Endothelial cell of umbilical vein (primary cell): Measurements from ENCODE around the gene SEMA4A. TPM values are rescaled to one million over a fixed set of nuclear protein-coding genes. Genes with fewer than 3 reads are reported as not detected.

Experiments
- BruUV-seq: library from RNA; stranded (reverse); fragments of 400-500 nt; replicated peaks from 2 replicates; lab custom pipeline; 2021; lab: Mats Ljungman, UMichigan
- CTCF ChIA-PET: fragments of 300-600, 350-600 bp; sonication (Branson Sonifier 250); formaldehyde crosslinking; loops from one replicate; lab custom pipeline; 2021; ENCODE audit warnings: antibody characterized with exemption, inconsistent platforms; lab: Charles Lee
- POLR2A ChIA-PET: fragments of 300-600, 350-600 bp; sonication (Branson Sonifier 250); formaldehyde crosslinking; loops from one replicate; lab custom pipeline; 2021; ENCODE audit warnings: antibody characterized with exemption, inconsistent platforms; lab: Charles Lee
- DNase-seq: peaks from one replicate; pipeline ENCODE4 v3.0.0-alpha.2; 2011; ENCODE audit warnings: low read depth, low spot score
- FAIRE-seq: peaks from 2 replicates; lab custom pipeline; 2011; peaks lifted over from hg19 to GRCh38; lab: Jason Lieb, UNC
- H2AFZ ChIP-seq: 2 replicates; pipeline ENCODE4 v1.6.0; 2012; ENCODE audit warnings: low read depth, low read length, control low read depth, inconsistent platforms
- H3K27ac ChIP-seq: 2 replicates; pipeline ENCODE4 v1.5.1; 2011; ENCODE audit warnings: low read depth, mild to moderate bottlenecking, control low read depth, low read length, moderate library complexity; ENCODE audit not compliant: insufficient read depth
- H3K27me3 ChIP-seq, 2 experiments: 2 replicates each; pipeline versions ENCODE4 v1.6.0 to v1.6.1; 2011; ENCODE audit warnings: low read length in 2 of 2, mixed read lengths in 1 of 2; ENCODE audit not compliant: control insufficient read depth in 2 of 2, insufficient read depth in 2 of 2
- H3K36me3 ChIP-seq, 2 experiments: 2 replicates in 1 of 2; 3 replicates in 1 of 2; pipeline ENCODE4 v1.5.1; 2011; ENCODE audit warnings: low read length in 2 of 2, mild to moderate bottlenecking in 1 of 2, moderate library complexity in 1 of 2; ENCODE audit not compliant: control insufficient read depth in 2 of 2, insufficient read depth in 2 of 2; ENCODE audit errors: extremely low read depth in 1 of 2
- H3K4me1 ChIP-seq: 3 replicates; pipeline ENCODE4 v1.5.1; 2011; ENCODE audit warnings: mild to moderate bottlenecking, low read length; ENCODE audit not compliant: control insufficient read depth, insufficient read depth; ENCODE audit errors: extremely low read depth
- H3K4me2 ChIP-seq: 2 replicates; pipeline ENCODE4 v1.6.1; 2011; ENCODE audit warnings: low read length, control low read depth, mixed read lengths; ENCODE audit not compliant: insufficient read depth
- H3K4me3 ChIP-seq, 3 experiments: fragments of 200-600 bp in 1 of 3; sonication (generic), shearing (Covaris generic) in 1 of 3; replicated peaks in 1 of 3; 2 replicates each; pipeline ENCODE4 v1.5.1; 2011 to 2016; ENCODE audit warnings: control low read depth in 3 of 3, low read length in 3 of 3, mild to moderate bottlenecking in 2 of 3, inconsistent platforms in 1 of 3, low read depth in 1 of 3, moderate library complexity in 1 of 3; ENCODE audit not compliant: insufficient read depth in 1 of 3
- H3K79me2 ChIP-seq: 2 replicates; pipeline ENCODE4 v1.6.0; 2012; ENCODE audit warnings: low read length, inconsistent platforms; ENCODE audit not compliant: control insufficient read depth, insufficient read depth
- H3K9ac ChIP-seq: replicated peaks from 2 replicates; pipeline ENCODE3; 2011; ENCODE audit warnings: low read length, control low read depth; ENCODE audit not compliant: insufficient read depth; ENCODE audit errors: extremely low read depth
- H3K9me1 ChIP-seq: replicated peaks from 3 replicates; pipeline ENCODE4 v1.6.0; 2011; ENCODE audit warnings: mild to moderate bottlenecking, low read length; ENCODE audit not compliant: control insufficient read depth, insufficient read depth; ENCODE audit errors: extremely low read depth
- H3K9me3 ChIP-seq: replicated peaks from 2 replicates; pipeline ENCODE4 v1.5.1; 2012; ENCODE audit warnings: low read length, inconsistent platforms; ENCODE audit not compliant: control insufficient read depth, insufficient read depth
- H4K20me1 ChIP-seq: replicated peaks from 2 replicates; pipeline ENCODE3; 2011; ENCODE audit warnings: mild to moderate bottlenecking, low read length; ENCODE audit not compliant: control insufficient read depth, insufficient read depth; ENCODE audit errors: extremely low read depth
- EZH2 ChIP-seq: IDR thresholded peaks from 2 replicates; pipeline ENCODE4 v1.6.1; 2012; ENCODE audit warnings: borderline replicate concordance, low read depth, mild to moderate bottlenecking, moderate library complexity, low read length, inconsistent platforms; ENCODE audit not compliant: severe bottlenecking
- FOS ChIP-seq: IDR thresholded peaks from 2 replicates; pipeline ENCODE4 v1.6.1; 2011; ENCODE audit warnings: mild to moderate bottlenecking, low read length, moderate library complexity, borderline replicate concordance; ENCODE audit not compliant: insufficient read depth
- GATA2 ChIP-seq: IDR thresholded peaks from 2 replicates; pipeline ENCODE4 v1.7.0; 2011; ENCODE audit warnings: low read depth, mild to moderate bottlenecking, moderate library complexity, mixed read lengths, low read length; ENCODE audit not compliant: insufficient read length, insufficient read depth
- JUN ChIP-seq: IDR thresholded peaks from 2 replicates; pipeline ENCODE4 v1.6.1; 2011; ENCODE audit warnings: borderline replicate concordance, low read depth; ENCODE audit not compliant: insufficient read length, insufficient read depth
- MYC ChIP-seq: IDR thresholded peaks from one replicate; pipeline ENCODE4 v1.6.1; 2011; ENCODE audit warnings: mild to moderate bottlenecking, low read depth, low read length
- POLR2A ChIP-seq: IDR thresholded peaks from 2 replicates; pipeline ENCODE4 v1.6.1; 2012; ENCODE audit warnings: low read depth, mild to moderate bottlenecking, control low read depth, low read length
- POLR2AphosphoS5 ChIP-seq: IDR thresholded peaks from 2 replicates; pipeline ENCODE4 v1.6.1; 2012; ENCODE audit warnings: low read depth, mild to moderate bottlenecking, control low read depth, low read length, moderate library complexity; ENCODE audit not compliant: insufficient read depth
- dilution Hi-C: fragments of 300-500 bp; cut with MboI; formaldehyde crosslinking; loops from one replicate; pipeline ENCODE4 v1.15.0; 2019; ENCODE audit warnings: low sequenced_read_pairs; ENCODE audit not compliant: extremely low pct_ligation_motif_present
- intact Hi-C: fragments of 100-400 bp; cut with micrococcal nuclease; formaldehyde crosslinking; loops from one replicate; pipeline ENCODE4 v1.10.0; 2022
- polyA plus RNA-seq, 4 experiments: library from polyadenylated mRNA; depleted of rRNA in 3 of 4; stranded (reverse) in 3 of 4; unstranded in 1 of 4; fragments of >200 nt; gene quantifications; 2 replicates each; pipeline versions ENCODE4 v1.2.1 to v1.2.3, GENCODE V29; 2011 to 2012; ENCODE audit warnings: missing spikeins in 1 of 4
- total RNA-seq: library from RNA; stranded (reverse); gene quantifications from 2 replicates; pipeline ENCODE4 v1.2.3, GENCODE V29; 2021
- TF ChIP-seq, protein P1 (sequence below): IDR thresholded peaks from 2 replicates; pipeline ENCODE4 v1.6.1; 2011; ENCODE audit not compliant: insufficient read depth, insufficient read length
- TF ChIP-seq, protein P2 (sequence below), 2 donors: IDR thresholded peaks; 1 replicate in 1 of 2; 2 replicates in 1 of 2; pipeline ENCODE4 v1.5.1; 2011; ENCODE audit warnings: low read length in 2 of 2, mild to moderate bottlenecking in 2 of 2, moderate library complexity in 2 of 2, control low read depth in 1 of 2, inconsistent platforms in 1 of 2, low read depth in 1 of 2; ENCODE audit not compliant: insufficient read depth in 1 of 2; ENCODE audit errors: extremely low read depth in 1 of 2

The SEMA4A gene
- total and polyA plus RNA-seq, 2 donors (not counting 3 experiments of a cell fraction or from before 2014, with no cell fraction given): 1.5 to 1.6 TPM

DNA sequence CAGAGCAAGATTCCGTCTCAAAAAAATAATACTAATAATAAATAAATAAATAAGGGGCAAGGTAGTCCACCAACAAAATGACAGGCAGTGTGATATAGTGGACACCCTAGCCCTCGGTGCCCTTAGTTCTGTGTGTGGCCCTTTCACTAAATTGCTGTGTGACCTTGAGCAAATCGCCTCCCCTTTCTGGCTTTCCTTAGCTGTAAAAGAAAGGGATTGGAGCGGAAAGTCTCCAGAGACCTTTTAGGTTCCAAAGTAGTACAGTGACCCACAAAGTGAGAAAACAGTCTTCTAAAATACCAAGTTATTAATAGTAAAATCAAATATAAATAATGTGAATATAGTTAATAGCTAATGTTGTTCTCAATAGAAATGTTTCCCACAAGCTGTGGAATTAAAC, 31.3 kb upstream of the SEMA4A start:
- H3K36me3 ChIP-seq: peaks cover 0 to 4% of the 10 kb centered on the region in 2 experiments
- H3K9me1 ChIP-seq: no peaks in the 10 kb centered on the region
- peak overlapping the region; percentile 86 for H3K9ac ChIP-seq
- H3K4me2 ChIP-seq: peak overlapping the region; percentile 76
- no peaks in the 10 kb centered on the region for H3K27me3 ChIP-seq
- DNase-seq (no peak), FAIRE-seq (peak; percentile 42)
- dilution Hi-C loops: no loop called here
- H3K27ac ChIP-seq: peak overlapping the region; percentile 97
- POLR2A ChIA-PET: no interaction called here
- TF ChIP-seq FOS: no peak
- TF ChIP-seq MYC: no peak
- no peak for TF ChIP-seq EZH2
- TF ChIP-seq JUN: no peak
- TF ChIP-seq, protein P1, sequence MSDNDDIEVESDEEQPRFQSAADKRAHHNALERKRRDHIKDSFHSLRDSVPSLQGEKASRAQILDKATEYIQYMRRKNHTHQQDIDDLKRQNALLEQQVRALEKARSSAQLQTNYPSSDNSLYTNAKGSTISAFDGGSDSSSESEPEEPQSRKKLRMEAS: no peak
- TF ChIP-seq POLR2AphosphoS5: no peak
- TF ChIP-seq, protein P2, sequence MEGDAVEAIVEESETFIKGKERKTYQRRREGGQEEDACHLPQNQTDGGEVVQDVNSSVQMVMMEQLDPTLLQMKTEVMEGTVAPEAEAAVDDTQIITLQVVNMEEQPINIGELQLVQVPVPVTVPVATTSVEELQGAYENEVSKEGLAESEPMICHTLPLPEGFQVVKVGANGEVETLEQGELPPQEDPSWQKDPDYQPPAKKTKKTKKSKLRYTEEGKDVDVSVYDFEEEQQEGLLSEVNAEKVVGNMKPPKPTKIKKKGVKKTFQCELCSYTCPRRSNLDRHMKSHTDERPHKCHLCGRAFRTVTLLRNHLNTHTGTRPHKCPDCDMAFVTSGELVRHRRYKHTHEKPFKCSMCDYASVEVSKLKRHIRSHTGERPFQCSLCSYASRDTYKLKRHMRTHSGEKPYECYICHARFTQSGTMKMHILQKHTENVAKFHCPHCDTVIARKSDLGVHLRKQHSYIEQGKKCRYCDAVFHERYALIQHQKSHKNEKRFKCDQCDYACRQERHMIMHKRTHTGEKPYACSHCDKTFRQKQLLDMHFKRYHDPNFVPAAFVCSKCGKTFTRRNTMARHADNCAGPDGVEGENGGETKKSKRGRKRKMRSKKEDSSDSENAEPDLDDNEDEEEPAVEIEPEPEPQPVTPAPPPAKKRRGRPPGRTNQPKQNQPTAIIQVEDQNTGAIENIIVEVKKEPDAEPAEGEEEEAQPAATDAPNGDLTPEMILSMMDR (IDR thresholded peaks at IDR 0.05; ENCODE audit: extremely low read depth in 1 of 2, insufficient read depth in 1 of 2, low read depth in 1 of 2, low read length in 2 of 2): no peak
- no peak for TF ChIP-seq GATA2
- TF ChIP-seq POLR2A: no peak
- H3K4me3 ChIP-seq: peak overlapping the region in 1 of 3 experiments; percentile 39
- no peak overlapping the region for H2AFZ ChIP-seq
- BruUV-seq: no TSS peak
- peaks cover 87% of the 10 kb centered on the region for H3K79me2 ChIP-seq
- intact Hi-C loops: loop anchor here (2.0 to 5.0 kb wide), 2 partner anchors 25 to 380 kb away; partner anchors contain the start of gene MEF2D
- H3K4me1 ChIP-seq: peaks cover 84% of the 10 kb centered on the region
- CTCF ChIA-PET: interaction anchor here (1.2 to 13.3 kb wide), 3 partner anchors 7 to 31 kb away, joined by 7 to 283 read pairs (median 51); no protein-coding TSS in a partner anchor
- no peaks in the 10 kb centered on the region for H3K9me3 ChIP-seq
- H4K20me1 ChIP-seq: no peaks in the 10 kb centered on the region
